Body of pancreas (tissue), 4 donors: Measurements from ENCODE around the gene RBMS2. TPM values are rescaled to one million over a fixed set of nuclear protein-coding genes. Genes with fewer than 3 reads are reported as not detected.

Experiments used
- ATAC-seq: fragments of 150-250 bp; one replicate; pipeline ENCODE4 v1.9.1; 2016
- DNase-seq, 4 donors: peaks; one replicate each; pipeline ENCODE4 v3.0.0-alpha.2; 2019
- H3K27ac ChIP-seq, 4 donors: fragments of 200-600 bp; sonication (generic); 1 replicate in 3 of 4; 2 replicates in 1 of 4; pipeline versions ENCODE4 v1.5.1 to v1.6.1; 2016 to 2019; ENCODE audit warnings: mild to moderate bottlenecking in 1 of 4, mixed read lengths in 1 of 4, moderate library complexity in 1 of 4
- H3K27me3 ChIP-seq, 2 donors: fragments of 200-600 bp; sonication (generic); one replicate each; pipeline ENCODE4 v1.6.0; 2016; ENCODE audit warnings: mild to moderate bottlenecking in 1 of 2
- H3K36me3 ChIP-seq, 2 donors: fragments of 200-600 bp; sonication (generic); replicated peaks in 1 of 2; 2 replicates each; pipeline ENCODE4 v1.5.1; 2016; ENCODE audit warnings: low read depth in 2 of 2; ENCODE audit not compliant: insufficient read depth in 1 of 2
- H3K4me1 ChIP-seq: fragments of 200-600 bp; sonication (generic); one replicate; pipeline ENCODE4 v1.6.0; 2016
- H3K4me3 ChIP-seq, 2 donors: fragments of 200-600 bp; sonication (generic); 1 replicate in 1 of 2; 2 replicates in 1 of 2; pipeline ENCODE4 v1.5.1; 2016 to 2019
- H3K9me3 ChIP-seq, 3 donors: fragments of 200-600 bp; sonication (generic); 1 replicate in 2 of 3; 2 replicates in 1 of 3; pipeline ENCODE4 v1.5.1; 2016
- CTCF ChIP-seq, 7 experiments: fragments of 450-650 bp in 4 of 7; fragments of 200-600 bp in 3 of 7; sonication (generic) in 3 of 7; IDR thresholded peaks; one replicate each; pipeline ENCODE4 v1.5.1; 2016 to 2019; ENCODE audit warnings: antibody characterized with exemption in 7 of 7
- POLR2A ChIP-seq, 3 donors: fragments of 450-650 bp; IDR thresholded peaks; one replicate each; pipeline ENCODE4 v1.6.1; 2016; ENCODE audit warnings: antibody characterized with exemption in 3 of 3, mild to moderate bottlenecking in 2 of 3
- WGBS, 2 donors: methylation state at CpG; one replicate each; pipeline ENCODE4 v1.1.5; 2017; 5-methylcytosine and 5-hydroxymethylcytosine counted together
- intact Hi-C: fragments of 100-400 bp; cut with DNase I; formaldehyde crosslinking; loops from one replicate; pipeline ENCODE4 v1.15.1; 2023
- total RNA-seq, 2 donors: library from RNA; depleted of rRNA; stranded (reverse); fragments of >200 nt; gene quantifications; one replicate each; pipeline ENCODE4 v1.1.0, GENCODE V29; 2016

RBMS2 gene
- total RNA-seq, 2 donors from 2014 or later, result 9.6 to 18.9 TPM

- intact Hi-C loops, result no loop called here
- 53% methylated on average over 3 of the region's 3 CpGs; no CpG with 5 or more reads in 1 of the 2 donors for WGBS, 2 donors
- Histone ChIP-seq H3K4me3 (no peak overlapping the region), H3K9me3 (no peaks in the 10 kb centered on the region), H3K27me3 (no peaks in the 10 kb centered on the region), H3K27ac (no peak overlapping the region), H3K36me3 (peaks cover 0 to 4% of the 10 kb centered on the region in 2 donors), H3K4me1 (no peaks in the 10 kb centered on the region)
- TF ChIP-seq POLR2A (IDR thresholded peaks at IDR 0.05) (no peak), CTCF (IDR thresholded peaks at IDR 0.05) (peak in 4 of 7 experiments; percentile 20 to 33 (median 25))
- DNase-seq (no peak), ATAC-seq (peak; percentile 27)
Observed at GRCh38 chr12:56590237-56590830, 68.7 kb downstream of the RBMS2 start.

- Histone ChIP-seq H3K4me1 (no peaks in the 10 kb centered on the region), H3K36me3 (peaks cover 0 to 6% of the 10 kb centered on the region in 2 donors), H3K9me3 (no peaks in the 10 kb centered on the region), H3K27me3 (no peaks in the 10 kb centered on the region), H3K27ac (no peak overlapping the region), H3K4me3 (no peak overlapping the region)
- ATAC-seq (no peak), DNase-seq (no peak)
- intact Hi-C loops, result no loop called here
- WGBS, 2 donors, result 73 to 75% methylated on average over 5 of the region's 5 CpGs
- no peak for TF ChIP-seq CTCF (IDR thresholded peaks at IDR 0.05)
- no peak for TF ChIP-seq POLR2A (IDR thresholded peaks at IDR 0.05)
Observed at GRCh38 chr12:56591126-56591525, 69.5 kb downstream of the RBMS2 start.

GRCh38 chr12:56591961-56592360 is 70.3 kb downstream of the RBMS2 start:
- Histone ChIP-seq H3K4me1 (no peaks in the 10 kb centered on the region), H3K27me3 (no peaks in the 10 kb centered on the region), H3K4me3 (no peak overlapping the region), H3K27ac (no peak overlapping the region), H3K36me3 (peaks cover 0 to 6% of the 10 kb centered on the region in 2 donors), H3K9me3 (no peaks in the 10 kb centered on the region)
- no peak for TF ChIP-seq CTCF (IDR thresholded peaks at IDR 0.05)
- no peak for TF ChIP-seq POLR2A (IDR thresholded peaks at IDR 0.05)
- no peak for DNase-seq
- no peak for ATAC-seq
- intact Hi-C loops, result no loop called here

- TF ChIP-seq CTCF (IDR thresholded peaks at IDR 0.05) (peak; percentile 55 to 67 (median 60)), POLR2A (IDR thresholded peaks at IDR 0.05) (no peak)
- peak overlapping the region in 2 of 4 donors; percentile 9 to 22 for H3K27ac ChIP-seq
- peak; percentile 40 to 58 (median 42) for DNase-seq
Observed at GRCh38 chr12:56593909-56594621, 72.4 kb downstream of the RBMS2 start.

More at GRCh38 chr12:56593909-56594621, 72.4 kb downstream of the RBMS2 start:
- no peak overlapping the region for H3K4me3 ChIP-seq
- H3K27me3 ChIP-seq, result no peaks in the 10 kb centered on the region
- no peaks in the 10 kb centered on the region for H3K4me1 ChIP-seq
- H3K9me3 ChIP-seq, result no peaks in the 10 kb centered on the region
- intact Hi-C loops, result no loop called here
- 52 to 53% methylated on average over 7 to 8 of the region's 8 CpGs for WGBS, 2 donors
- H3K36me3 ChIP-seq, result peaks cover 11 to 13% of the 10 kb centered on the region in 2 donors
- peak; percentile 60 for ATAC-seq
